ENCODE results near the gene SLC25A27.

DNA sequence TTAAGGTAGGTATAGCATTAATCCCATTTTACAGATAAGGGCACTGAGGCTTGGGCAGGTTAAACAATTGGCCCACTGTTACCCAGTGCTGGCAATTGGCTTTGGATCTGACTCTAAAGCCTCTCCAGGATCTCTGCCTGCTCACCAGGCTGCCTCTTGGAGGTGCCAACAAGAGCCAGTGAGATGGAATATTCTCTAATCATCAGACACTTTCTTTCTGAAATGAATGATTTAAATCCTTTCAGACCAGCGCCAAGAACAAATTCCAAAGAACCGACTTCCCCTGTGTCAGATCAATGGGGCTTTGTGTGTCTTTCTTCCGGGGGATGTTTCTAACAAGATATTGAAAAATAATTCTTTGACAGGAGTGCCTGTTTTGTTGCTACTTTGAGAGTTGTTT lies 23.8 kb upstream of the SLC25A27 start:
- TF ChIP-seq, protein P1, sequence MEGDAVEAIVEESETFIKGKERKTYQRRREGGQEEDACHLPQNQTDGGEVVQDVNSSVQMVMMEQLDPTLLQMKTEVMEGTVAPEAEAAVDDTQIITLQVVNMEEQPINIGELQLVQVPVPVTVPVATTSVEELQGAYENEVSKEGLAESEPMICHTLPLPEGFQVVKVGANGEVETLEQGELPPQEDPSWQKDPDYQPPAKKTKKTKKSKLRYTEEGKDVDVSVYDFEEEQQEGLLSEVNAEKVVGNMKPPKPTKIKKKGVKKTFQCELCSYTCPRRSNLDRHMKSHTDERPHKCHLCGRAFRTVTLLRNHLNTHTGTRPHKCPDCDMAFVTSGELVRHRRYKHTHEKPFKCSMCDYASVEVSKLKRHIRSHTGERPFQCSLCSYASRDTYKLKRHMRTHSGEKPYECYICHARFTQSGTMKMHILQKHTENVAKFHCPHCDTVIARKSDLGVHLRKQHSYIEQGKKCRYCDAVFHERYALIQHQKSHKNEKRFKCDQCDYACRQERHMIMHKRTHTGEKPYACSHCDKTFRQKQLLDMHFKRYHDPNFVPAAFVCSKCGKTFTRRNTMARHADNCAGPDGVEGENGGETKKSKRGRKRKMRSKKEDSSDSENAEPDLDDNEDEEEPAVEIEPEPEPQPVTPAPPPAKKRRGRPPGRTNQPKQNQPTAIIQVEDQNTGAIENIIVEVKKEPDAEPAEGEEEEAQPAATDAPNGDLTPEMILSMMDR (IDR thresholded peaks at IDR 0.05), result no peak
- TF ChIP-seq POLR2A (IDR thresholded peaks at IDR 0.05) (no peak), EP300 (IDR thresholded peaks at IDR 0.05) (no peak)
